ENCODE results near the gene RPAP2. TPM values are rescaled to one million over a fixed set of nuclear protein-coding genes. Genes with fewer than 3 reads are reported as not detected.
A peak's percentile ranks its signal among the peaks of the same experiment; 100 is the strongest.
"Not testable (repeated sequence)": the region's sequence is repeated elsewhere in the genome, so short reads cannot be mapped to it uniquely, and the experiment has no call there.

The RPAP2 gene
- total RNA-seq, result 10 to 100 TPM; 36.6 to 38.1 TPM
- long read RNA-seq, donor 1, full-length matches to known transcripts, result 2 of 6 reads
- long read RNA-seq, donor 1, partial matches to known transcripts, result 2 of 6 reads
- long read RNA-seq, donor 1, other reads (novel, unspliced or antisense), result 2 of 6 reads
- long read RNA-seq, donor 2, full-length matches to known transcripts, result 5 of 18 reads
- long read RNA-seq, donor 2, partial matches to known transcripts, result 10 of 18 reads
- long read RNA-seq, donor 2, other reads (novel, unspliced or antisense), result 3 of 18 reads

DNA sequence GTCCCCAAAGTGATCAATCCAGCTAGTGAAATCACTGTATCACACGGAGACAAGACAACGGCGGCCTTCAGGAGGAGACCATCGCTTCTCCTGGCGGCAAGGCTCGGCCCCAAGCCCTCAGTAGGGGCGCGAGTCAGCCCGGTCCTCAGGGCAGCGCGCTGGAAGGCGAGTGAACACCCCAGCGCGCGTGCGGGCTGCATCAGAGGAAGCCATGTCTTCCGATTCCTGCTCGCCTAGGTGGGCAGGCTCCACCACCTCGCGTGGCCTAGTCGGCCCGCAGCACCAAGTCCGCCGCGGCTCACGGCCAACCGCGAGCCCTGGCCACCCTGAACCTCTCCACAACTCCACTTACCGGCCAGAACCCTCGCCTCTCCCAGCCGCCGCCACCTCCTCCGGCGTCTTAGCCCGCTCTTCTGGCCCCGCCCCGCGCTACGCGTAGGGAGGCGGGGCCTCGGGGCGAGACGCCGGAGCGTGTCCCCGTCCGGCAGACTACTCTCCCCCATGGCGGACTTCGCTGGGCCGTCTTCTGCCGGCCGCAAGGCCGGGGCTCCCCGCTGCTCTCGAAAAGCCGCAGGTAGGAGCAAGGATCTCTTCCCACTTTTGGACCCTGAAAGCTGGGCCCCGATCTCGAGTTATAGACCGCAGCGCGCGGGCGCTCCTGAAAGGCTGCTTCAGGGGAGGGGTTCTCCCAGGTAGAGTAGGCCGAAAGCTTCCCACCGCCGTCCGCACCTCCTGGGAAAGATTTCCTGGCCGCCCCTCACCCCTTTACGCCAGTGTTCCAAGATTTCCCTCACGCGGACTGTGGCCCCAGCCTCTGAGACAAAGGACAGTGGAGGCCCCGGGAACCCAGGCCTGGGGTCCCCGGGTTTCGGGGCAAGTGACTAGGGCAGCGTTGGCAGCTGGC is at the start of gene RPAP2, which contains the start of gene GLMN:
RPAP2 (plus strand) TSS at position 487 of the 904 bp plus-strand sequence; CDS start at position 502, 15 bp downstream.
GLMN (minus strand) TSS at position 415 of the 904 bp plus-strand sequence. CDS start 988 bp downstream, outside the sequence.
- DNase-seq (ENCODE audit: low spot score), result peak; percentile 92
- intact Hi-C loops (cut with DNase I), result no loop called here

DNA sequence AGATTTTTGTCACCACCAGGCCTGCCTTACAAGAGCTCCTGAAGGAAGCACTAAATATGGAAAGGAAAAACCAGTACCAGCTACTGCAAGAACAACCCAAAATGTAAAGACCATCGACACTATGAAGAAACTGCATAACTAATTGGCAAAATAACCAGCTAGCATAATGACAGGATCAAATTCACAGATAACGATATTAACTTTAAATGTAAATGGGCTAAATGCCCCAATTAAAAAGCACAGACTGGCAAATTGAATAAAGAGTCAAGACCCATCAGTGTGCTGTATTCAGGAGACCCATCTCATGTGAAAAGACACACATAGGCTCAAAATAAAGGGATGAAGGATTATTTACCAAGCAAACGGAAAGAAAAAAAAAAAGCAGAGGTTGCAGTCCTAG is 44.1 kb upstream of the RPAP2 start:
- intact Hi-C loops (cut with DNase I), result not testable (repeated sequence)

DNA sequence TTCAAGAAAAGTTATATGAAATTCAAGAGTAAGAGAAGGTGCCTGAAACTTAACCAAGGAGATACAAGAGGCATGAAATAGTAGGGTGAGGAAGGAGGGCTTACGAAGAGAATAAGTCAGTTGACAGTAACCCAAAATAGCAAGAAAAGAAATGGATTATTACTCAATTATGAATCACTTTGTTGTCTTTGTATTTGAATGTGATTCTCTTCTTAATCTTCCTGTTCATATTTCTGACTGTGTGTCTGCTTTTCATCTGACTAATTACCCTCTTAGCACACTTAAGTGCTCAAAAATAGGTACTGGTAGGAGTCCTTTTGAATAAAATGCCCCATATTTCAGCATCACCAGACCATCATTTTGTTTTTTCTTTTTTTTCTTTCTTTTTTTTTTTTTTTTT is 39.5 kb upstream of the RPAP2 start:
- DNase-seq (ENCODE audit: low spot score), result no peak
- intact Hi-C loops (cut with DNase I), result no loop called here

More for the DNA sequence above, 44.1 kb upstream of the RPAP2 start:
- DNase-seq (ENCODE audit: low spot score), result not testable (repeated sequence)

- intact Hi-C loops (cut with DNase I), result no loop called here
- DNase-seq (ENCODE audit: low spot score), result no peak
These were observed 36.3 kb upstream of the RPAP2 start for GRCh38 chr1:92262516-92262915.

- DNase-seq (ENCODE audit: low spot score), result no peak
- intact Hi-C loops (cut with DNase I), result no loop called here
These were observed 25.8 kb upstream of the RPAP2 start for GRCh38 chr1:92273039-92273438.

GRCh38 chr1:92274939-92275338 is 23.9 kb upstream of the RPAP2 start:
- DNase-seq (ENCODE audit: low spot score), result no peak
- intact Hi-C loops (cut with DNase I), result no loop called here

GRCh38 chr1:92276082-92276481 is 22.8 kb upstream of the RPAP2 start:
- DNase-seq (ENCODE audit: low spot score), result no peak
- intact Hi-C loops (cut with DNase I), result no loop called here

GRCh38 chr1:92277105-92277723 is 21.6 kb upstream of the RPAP2 start:
- intact Hi-C loops (cut with DNase I), result no loop called here
- DNase-seq (ENCODE audit: low spot score), result no peak

DNA sequence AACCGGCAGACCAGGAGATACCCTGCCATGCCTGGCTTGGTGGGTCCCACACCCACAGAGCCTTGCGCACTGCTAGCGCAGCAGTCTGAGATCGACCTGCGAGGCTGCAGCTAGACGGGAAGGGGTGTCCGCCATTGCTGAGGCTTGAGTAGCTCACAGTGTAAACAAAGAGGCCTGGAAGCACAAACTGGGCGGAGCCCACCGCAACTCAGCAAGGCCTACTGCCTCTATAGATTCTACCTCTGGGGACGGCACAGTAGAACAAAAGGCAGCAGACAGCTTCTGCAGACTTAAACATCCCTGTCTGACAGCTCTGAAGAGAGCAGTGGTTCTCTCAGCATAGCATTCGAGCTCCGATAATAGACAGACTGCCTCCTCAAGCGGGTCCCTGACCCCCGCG is 19.1 kb upstream of the RPAP2 start:
- DNase-seq (ENCODE audit: low spot score); intact Hi-C loops (cut with DNase I): not testable (repeated sequence)

DNA sequence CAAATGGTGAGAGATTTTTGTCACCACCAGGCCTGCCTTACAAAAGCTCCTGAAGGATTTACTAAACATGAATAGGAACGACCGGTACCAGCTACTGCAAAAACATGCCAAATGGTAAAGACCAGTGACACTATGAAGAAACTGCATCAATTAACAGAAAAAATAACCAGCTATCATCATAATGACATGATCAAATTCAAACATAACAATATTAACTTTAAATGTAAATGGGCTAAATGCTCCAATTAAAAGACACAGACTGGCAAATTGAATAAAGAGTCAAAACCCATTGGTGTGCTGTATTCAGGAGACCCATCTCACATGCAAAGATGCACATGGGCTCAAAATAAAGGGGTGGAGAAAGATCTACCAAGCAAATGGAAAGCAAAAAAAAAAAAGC is 17.4 kb upstream of the RPAP2 start:
- intact Hi-C loops (cut with DNase I); DNase-seq (ENCODE audit: low spot score): not testable (repeated sequence)

GRCh38 chr1:92291372-92291999 is 7.4 kb upstream of the RPAP2 start:
- intact Hi-C loops (cut with DNase I), result no loop called here
- DNase-seq (ENCODE audit: low spot score), result no peak

DNA sequence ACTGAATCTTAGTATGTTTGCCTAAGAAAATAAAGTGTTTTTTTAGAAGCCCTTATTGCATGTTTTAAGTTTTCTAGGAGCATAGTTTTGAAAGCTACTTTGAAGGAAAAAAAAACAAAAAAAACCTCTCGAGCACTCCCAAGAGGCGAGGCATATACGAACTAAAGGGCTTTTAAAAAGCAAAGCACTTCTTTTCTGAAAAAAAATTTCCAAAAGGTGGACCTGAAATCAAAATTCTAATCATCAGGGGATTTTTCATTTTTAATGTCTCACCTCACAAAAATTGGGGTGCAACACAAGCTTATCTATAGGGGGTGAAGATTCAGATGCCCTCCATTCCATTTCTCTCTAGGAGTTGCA is 666 bp upstream of the RPAP2 start:
- intact Hi-C loops (cut with DNase I), result no loop called here
- no peak for DNase-seq (ENCODE audit: low spot score)

- intact Hi-C loops (cut with DNase I), result no loop called here
- no peak for DNase-seq (ENCODE audit: low spot score)
These were observed 755 bp downstream of the RPAP2 start for GRCh38 chr1:92299477-92300150.

GRCh38 chr1:92301021-92301420 is 2.2 kb downstream of the RPAP2 start:
- no peak for DNase-seq (ENCODE audit: low spot score)
- intact Hi-C loops (cut with DNase I), result no loop called here

DNA sequence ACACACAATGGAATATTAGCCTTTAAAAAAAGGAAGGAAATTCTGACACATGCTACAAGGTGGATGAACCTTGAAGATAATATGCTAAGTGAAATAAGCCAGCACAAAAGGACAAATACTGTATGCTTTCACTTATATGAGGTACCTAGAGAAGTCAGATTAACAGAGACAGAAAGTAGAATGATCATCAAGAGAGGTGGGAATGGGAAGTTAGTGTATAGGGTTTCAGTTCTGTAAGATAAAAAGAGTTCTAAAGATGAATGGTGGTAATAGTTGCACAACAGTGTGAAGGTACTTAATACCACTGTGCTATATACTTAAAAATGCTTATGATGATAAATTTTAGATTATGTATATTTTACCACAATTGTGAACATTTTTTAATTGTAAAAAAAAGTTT is 7.2 kb downstream of the RPAP2 start:
- no peak for DNase-seq (ENCODE audit: low spot score)
- intact Hi-C loops (cut with DNase I), result no loop called here

GRCh38 chr1:92307980-92308379 is 9.1 kb downstream of the RPAP2 start:
- intact Hi-C loops (cut with DNase I), result no loop called here
- no peak for DNase-seq (ENCODE audit: low spot score)

- DNase-seq (ENCODE audit: low spot score), result no peak
- intact Hi-C loops (cut with DNase I), result no loop called here
These were observed 11.3 kb downstream of the RPAP2 start for GRCh38 chr1:92310185-92310597.

GRCh38 chr1:92314024-92314423 is 15.2 kb downstream of the RPAP2 start:
- DNase-seq (ENCODE audit: low spot score), result no peak
- intact Hi-C loops (cut with DNase I), result no loop called here

Measured in posterior vena cava (tissue), 2 donors.